Measurements from ENCODE around the gene FAM234B.
A peak's percentile ranks its signal among the peaks of the same experiment; 100 is the strongest.

Gene FAM234B, protein sequence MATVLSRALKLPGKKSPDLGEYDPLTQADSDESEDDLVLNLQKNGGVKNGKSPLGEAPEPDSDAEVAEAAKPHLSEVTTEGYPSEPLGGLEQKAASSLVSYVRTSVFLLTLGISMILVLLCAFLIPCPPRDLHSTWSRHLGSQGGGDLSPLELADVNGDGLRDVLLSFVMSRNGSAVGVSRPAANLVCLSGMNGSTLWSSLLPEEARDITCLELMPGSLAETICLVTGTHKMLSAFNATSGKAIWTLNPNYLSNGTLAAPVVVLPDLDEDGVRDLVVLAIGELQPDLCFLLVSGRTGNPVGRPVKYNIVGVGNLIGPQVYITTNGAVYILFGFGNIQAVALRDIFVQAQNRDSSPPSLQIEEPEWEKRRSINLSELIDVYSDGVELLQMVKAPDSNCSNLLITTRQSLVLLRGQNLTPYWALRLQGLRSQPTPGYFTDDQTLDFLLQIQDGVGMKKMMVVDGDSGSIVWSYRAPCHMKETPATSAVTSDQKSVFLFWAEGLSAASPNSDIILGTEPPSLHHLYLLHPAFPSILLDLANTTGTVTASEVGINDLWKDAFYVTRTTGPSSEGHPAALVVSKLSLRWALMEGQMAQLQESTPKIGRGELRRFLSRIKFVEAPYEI

DNA sequence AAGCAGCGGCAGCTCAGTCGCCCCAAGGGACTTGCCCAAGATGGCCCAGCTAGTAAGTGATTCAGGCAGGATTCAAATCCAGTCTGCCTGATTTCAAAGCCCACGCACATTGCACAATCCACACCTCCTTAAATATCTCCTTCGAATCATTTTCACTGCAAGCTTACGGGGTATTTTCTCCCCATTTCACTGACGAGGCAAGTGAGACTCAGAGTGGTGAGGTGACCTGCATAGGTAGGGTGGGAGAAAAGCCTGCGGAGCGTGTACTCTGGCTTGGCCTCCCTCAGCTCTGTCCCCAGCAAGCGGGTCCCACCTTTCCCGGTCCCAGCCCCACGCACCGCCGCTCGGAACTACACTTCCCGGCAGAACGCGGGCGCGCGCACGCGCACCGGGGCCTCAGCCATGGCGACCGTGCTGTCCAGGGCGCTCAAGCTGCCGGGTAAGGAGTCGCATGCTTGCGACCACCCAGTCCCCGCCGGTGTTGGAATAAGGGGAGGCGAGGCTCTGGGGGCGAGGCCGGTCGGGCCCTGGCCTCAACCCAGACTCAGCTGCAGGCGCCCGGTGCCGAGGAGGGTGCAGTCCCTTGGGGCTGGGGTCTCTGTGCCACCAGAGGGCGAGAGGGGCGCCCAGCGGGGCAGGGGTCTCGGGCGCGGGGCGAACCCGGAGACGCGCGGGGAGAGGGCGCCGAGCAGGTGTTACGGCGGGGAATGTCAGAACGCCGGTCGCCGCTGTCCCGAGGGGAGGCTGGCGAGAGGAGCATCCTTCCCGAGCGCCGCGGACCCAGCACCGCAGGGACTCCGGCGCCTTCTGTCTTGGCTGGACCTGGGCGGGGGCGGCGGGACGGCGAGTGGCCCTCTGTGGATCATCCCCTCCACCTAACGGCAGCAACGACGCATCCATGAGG, at the start of gene FAM234B:
Gene FAM234B (plus strand): TSS at position 380 of the 904 bp plus-strand sequence. CDS start 23 bp downstream, at position 403.
- DNase-seq: peak; percentile 51 to 58 (median 56)

GRCh38 chr12:12995088-12995487, 49.1 kb upstream of the FAM234B start:
- DNase-seq: no peak

DNA sequence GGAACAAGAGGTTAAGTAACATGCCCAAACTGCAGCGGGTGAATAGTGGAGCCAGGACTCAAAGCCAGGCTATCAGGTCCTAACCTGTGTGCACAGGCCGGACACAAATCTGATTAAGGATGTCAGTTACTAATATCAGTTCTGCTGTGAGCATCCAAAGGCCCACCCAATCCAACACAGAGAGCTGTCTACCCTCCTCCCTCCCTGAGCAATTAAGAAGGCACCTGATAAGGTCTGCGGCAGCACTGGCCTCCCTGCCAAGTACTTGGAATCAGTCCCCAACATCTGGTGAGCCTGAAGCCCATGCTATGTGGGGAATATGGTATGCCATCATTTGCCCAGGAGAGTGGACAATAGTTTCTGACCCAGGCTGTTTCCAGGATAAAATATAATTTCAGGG, 48.0 kb upstream of the FAM234B start:
- DNase-seq: no peak

- no peak for DNase-seq
These were observed 47.0 kb upstream of the FAM234B start for GRCh38 chr12:12997156-12997555.

- DNase-seq: no peak
These were observed 46.4 kb upstream of the FAM234B start for GRCh38 chr12:12997734-12998133.

- DNase-seq: no peak
These were observed 45.9 kb upstream of the FAM234B start for GRCh38 chr12:12998248-12998647.

- no peak for DNase-seq
These were observed 44.8 kb upstream of the FAM234B start for GRCh38 chr12:12999271-12999958.

GRCh38 chr12:12999959-13000615, 44.1 kb upstream of the FAM234B start, which contains the start of gene HEBP1:
Gene HEBP1 (minus strand): TSS chr12:13000265. CDS start chr12:13000114, 151 bp downstream.
- DNase-seq: peak; percentile 93 to 96 (median 94)

- peak in 1 of 4 experiments; percentile 35 for DNase-seq
These were observed 43.6 kb upstream of the FAM234B start for GRCh38 chr12:13000616-13000924.

- DNase-seq: peak; percentile 9 to 32 (median 18)
These were observed 43.0 kb upstream of the FAM234B start for GRCh38 chr12:13000925-13001774.

- no peak for DNase-seq
These were observed 42.5 kb upstream of the FAM234B start for GRCh38 chr12:13001775-13002040.

- DNase-seq: no peak
These were observed 41.7 kb upstream of the FAM234B start for GRCh38 chr12:13002301-13003097.

DNA sequence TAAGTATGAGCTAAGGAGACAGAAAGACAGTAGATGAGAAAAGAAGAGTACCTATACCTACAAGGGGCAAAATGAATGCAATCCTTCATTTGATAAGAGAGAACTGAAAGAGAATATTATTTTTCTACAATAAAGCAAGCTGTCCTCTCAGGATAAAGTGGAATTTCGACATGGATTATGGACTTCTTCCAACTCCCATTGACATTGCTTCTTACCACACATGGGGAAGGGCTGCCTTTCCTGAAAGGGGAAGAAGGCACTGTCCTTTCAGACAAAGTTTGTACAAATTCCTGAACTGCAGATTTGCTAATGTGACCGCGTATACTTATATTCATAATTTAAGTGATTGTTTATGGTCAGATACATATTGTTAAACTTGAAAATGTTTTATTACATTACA, 39.8 kb upstream of the FAM234B start:
- no peak for DNase-seq

DNA sequence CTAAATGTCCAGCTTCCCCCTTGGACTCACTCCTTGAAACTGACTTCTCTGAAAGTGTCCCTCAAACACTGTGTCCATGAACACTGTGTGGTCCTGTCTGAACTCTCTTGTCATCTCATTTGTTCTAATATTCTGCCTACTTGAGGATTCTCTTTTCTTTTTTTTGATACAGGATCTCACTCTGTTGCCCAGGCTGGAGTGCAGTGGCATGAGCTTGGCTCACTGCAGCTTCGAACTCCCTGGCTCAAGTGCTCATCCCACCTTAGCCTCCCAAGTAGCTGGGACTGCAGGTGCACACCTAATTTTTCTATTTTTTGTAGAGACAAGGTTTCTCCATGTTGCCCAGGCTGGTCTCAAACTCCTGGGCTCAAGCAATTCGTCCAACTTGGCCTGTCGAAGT, 39.2 kb upstream of the FAM234B start:
- no peak for DNase-seq

DNA sequence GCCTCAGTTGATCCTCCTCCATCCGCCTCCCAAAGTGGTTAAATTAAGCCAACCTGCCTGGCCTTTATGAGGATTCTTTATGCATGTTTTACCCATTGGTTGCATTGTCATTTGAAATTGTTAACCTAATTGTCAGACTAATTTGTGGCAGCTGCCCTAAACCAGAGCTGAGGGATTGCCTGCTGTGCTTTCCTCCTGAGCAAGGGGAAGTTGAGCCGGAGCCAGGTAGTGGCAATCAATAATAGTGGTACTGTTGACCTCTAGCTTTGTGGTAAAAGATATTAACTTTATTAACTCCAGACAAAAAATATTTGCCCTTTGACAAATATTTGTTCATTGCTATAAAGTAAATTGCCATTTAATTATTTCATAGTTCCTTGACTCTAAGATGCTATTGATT, 38.5 kb upstream of the FAM234B start:
- DNase-seq: no peak

- no peak for DNase-seq
These were observed 36.5 kb upstream of the FAM234B start for GRCh38 chr12:13007496-13008233.

DNA sequence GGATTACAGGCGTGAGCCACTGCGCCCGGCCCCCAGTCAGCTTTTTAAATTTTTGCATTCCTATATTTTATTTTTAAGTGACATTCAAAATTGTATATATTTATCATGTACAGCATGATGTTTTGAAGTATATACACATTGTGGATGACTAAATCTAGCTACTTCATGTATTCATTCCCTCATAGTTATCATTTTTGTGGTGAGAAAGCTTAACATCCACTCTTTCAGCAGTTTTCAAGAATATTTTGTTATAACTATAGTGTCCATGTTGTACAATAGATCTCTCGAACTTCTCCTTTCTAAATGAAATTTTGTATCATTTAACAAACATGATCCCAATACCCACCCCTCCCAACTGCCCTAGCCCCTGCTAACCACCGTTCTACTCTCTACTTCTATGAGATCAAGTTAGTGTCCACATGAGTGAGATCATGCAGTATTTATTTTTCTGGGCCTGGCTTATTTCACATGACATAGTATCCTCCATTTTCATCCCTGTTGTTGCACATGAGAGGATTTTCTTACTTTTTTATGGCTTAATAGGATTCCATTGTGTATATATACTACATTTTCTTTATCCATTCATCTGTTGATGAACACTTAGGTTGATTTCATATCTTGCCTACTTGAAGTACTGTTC, 35.3 kb upstream of the FAM234B start:
- DNase-seq: no peak

- DNase-seq: no peak
These were observed 33.1 kb upstream of the FAM234B start for GRCh38 chr12:13011098-13011497.

DNA sequence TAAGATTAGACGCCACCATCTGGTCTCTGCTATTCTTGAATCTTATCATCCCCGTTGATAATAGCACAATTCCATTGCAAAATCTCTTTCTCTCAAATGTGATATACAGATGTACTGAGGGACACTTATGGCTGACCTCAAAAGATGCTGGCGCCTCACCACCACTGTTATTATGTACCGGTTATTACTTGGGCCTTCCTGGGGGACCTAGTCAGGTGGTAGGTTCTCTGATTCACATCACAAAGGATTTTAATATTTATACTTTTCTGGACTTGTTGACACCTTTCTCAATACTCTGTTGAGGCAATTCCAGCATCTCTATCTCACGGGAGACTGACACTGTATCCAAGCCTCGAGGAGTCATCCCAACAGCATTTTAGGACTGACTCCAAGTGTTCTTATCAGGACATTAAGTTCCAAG, 21.3 kb upstream of the FAM234B start:
- DNase-seq: no peak

Measured in activated CD4-positive, CD25-positive, alpha-beta regulatory T cell (primary cell).